ENCODE measurements around the gene TCERG1L.
"Not testable (repeated sequence)": the region's sequence is repeated elsewhere in the genome, so short reads cannot be mapped to it uniquely, and the experiment has no call there.

The TCERG1L gene

DNA sequence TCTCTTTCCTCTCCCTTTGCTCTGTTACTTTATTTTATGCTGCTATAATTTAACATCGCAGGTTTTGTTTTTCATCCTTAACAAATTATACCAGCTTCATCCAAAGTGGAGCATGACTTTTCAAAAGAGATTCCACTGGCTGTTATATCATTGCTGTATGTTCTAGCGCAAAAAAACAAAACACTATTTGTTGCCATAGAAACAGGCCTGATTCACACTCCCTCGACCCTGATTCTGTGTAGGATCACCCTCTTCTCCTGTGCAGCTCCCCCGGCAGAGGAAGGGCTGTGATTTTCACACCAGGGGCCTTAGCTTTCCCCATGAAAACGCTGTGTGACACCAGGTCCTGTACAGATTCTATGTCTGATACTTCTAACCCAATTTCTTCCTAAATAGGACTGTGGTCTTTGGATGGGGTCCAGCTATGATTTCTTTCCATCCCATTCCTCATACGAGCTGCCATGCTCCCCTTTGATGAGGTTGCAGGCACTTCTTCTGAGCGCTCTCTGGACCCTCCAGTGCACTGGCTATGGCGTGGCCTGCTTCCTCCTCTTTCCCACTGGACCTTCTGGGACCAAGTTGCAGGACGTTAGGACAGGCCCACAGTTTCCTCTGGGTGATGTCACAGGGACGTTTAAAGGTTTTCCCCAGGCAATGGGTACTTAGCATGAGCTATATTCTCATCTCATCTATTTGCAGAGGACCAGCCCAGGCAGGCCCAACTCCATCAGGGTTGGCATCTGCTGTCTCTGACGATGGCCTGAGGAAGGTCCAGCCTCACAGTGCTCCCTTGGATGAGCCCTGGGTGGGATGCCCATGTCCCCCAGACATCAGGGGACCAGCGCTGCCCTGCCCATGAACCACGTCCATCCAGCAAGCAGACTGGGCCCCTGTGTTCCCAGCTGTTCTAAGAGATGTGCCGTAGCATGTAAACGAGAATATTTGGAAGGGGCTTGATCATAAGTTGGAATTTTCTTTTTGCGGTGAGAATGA, 210.8 kb downstream of the TCERG1L start:
- DNase-seq (ENCODE audit: low read depth): not testable (repeated sequence)

GRCh38 chr10:131099028-131099726, 212.3 kb downstream of the TCERG1L start:
- no peak for DNase-seq (ENCODE audit: low read depth)

DNA sequence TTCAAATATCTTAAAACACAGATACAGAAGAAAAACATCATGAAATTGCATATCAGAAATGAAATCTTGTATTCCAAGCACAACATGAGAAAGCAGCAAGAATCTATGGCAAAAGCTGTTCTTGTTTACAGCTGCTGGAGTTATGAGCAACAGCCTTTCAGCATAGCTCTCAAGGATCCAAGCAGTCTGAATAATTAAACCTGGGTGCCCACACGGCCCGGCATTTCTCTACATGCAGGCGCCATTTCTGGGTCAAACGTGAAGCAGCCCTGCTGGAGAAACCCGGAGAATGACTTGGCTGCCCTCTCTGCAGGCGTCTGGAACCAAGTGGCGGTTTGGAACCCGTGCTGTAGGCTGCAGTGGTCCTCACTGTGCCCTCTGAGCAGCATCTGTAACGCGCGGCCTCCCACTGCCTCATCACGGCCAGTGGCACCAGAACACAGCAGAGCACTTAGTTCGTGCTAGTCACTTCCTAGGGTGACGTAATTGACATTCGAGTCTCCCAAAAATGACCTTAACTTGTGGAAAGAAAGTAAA, 213.0 kb downstream of the TCERG1L start:
- DNase-seq (ENCODE audit: low read depth): no peak

DNA sequence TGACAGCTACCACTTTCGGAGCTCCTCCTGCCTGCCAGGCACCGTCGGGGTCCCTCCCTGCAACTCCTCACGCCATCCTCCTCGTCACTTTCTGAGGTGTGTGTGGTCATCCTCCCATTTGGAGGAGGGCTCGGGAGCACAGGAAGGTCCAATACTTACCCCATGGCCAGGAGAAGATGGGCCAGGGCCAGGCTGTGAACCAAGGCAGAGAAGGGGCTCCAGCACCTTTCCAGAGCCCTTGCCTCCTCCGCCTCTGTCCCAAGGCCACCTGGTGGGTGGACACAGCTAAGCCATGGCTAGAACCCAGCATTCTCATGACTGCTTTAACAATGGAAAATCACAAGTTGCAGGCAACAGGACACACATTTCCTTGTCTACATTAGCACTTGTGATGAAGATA, 215.5 kb downstream of the TCERG1L start:
- no peak for DNase-seq (ENCODE audit: low read depth)

DNA sequence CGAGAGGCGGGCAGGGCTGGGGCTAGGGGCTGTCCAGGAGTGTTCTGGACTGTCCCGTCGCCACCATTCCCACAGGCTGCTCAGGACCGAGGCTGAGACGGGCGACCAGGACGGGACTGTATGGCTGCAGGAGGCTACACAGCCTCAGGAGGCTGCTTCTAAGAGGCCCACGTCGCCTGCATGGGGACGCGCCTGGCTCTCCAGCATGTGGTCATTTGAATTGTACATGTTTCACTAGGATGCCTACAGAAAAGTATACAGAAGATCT, 216.3 kb downstream of the TCERG1L start:
- no peak for DNase-seq (ENCODE audit: low read depth)

GRCh38 chr10:131094527-131095312, 216.8 kb downstream of the TCERG1L start:
- no peak for DNase-seq (ENCODE audit: low read depth)

GRCh38 chr10:131093795-131094366, 217.6 kb downstream of the TCERG1L start:
- no peak for DNase-seq (ENCODE audit: low read depth)

DNA sequence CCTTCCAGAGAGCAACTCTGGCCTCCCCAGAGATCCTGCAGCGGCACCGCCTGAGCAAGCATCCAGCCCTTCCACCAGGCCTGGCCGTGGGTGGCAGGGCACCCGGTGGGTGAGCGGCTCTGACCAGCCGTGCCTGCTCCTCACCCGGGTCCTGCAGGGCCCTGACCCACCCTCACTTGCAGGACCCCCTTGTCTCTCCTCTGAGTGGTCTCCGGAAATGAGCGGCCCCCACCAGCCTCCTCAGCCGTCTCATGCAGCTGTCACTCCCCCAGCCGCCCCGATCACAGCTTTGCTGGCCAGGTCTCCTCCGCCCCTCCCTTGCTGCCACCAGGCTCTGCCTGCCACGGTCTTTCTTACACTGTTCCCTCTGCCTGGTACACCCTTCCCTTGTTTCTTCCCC, 218.2 kb downstream of the TCERG1L start:
- DNase-seq (ENCODE audit: low read depth): no peak

DNA sequence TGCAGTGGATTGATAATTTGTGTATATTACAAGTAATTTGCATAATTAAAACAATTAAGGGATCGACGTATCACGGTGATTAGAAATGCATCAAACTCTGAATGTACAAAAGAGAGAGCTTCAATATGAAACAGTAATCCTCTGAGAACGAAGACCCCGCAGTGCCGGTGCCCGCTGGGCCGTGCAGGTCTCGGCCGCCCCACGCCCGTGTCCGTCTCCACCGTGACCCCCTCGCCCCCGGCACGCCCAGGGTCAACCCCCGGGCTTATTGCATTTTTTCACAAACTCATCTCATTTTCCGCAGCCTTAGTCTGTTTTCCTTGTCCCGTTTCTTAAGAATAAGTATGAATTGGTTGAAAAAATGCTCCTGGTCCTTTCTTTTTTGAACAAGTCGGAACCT, 218.6 kb downstream of the TCERG1L start:
- DNase-seq (ENCODE audit: low read depth): no peak

- DNase-seq (ENCODE audit: low read depth): no peak
These were observed 219.1 kb downstream of the TCERG1L start for GRCh38 chr10:131092386-131092785.

DNA sequence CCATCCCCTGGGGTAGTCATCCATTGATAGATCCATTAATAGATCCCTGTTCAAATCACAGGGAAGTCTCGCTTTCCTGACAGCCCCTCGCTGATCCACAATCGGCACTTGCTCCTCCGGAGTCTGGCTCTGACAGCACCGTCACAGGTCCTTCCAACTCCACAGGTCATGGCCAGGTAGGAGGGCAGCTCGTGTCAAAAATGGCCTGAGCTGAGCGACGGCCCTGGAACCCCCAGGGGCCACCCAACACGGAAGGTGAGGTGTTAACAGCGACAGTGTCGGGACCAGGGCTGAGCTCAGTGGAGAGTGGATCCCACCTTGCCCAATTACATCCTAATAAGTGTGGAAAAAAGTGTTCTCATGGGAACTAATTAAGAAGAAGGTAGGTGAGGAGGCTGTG, 219.8 kb downstream of the TCERG1L start:
- DNase-seq (ENCODE audit: low read depth): no peak

DNA sequence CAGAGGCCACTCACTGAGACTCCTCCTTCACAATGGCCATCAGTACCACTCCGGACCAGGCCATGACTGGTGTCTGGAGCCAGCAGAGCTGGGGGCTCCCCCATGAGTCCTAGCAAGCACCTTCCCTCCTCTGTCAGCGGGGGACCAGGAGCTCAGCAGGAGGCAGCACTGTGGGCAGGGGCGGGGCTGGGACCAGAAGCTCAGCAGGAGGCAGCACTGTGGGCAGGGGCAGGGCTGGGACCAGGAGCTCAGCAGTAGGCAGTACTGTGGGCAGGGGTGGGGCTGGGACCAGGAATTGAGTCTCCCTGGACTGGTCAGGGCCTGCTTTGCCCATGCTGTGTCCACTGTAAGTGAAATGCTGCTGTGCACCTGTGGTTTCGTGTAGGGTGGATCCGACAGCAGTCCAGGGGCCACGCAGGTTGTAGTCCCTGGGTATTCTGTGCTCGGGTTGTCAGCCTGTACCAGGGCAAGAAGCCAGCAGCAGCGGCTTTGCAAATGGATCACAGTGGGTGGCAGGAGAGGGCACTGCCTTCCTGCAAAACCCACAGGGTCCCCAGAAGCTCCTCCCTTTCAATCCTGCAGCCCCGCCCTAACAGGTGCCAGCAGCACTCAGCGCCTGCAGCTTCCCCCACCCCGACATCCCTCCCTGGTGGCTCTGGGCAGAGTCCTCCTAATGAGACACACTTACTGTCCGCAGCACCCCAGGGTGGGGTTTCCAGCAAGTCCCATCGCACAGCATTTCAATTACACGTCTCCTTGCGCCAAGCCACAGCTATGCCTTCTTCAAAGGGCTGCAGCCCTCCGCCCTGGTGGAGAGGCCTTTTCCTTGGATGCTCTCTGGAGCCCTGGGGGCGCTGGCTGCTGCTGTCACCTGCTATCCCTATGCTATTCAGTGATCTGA, 220.5 kb downstream of the TCERG1L start:
- DNase-seq (ENCODE audit: low read depth): no peak

DNA sequence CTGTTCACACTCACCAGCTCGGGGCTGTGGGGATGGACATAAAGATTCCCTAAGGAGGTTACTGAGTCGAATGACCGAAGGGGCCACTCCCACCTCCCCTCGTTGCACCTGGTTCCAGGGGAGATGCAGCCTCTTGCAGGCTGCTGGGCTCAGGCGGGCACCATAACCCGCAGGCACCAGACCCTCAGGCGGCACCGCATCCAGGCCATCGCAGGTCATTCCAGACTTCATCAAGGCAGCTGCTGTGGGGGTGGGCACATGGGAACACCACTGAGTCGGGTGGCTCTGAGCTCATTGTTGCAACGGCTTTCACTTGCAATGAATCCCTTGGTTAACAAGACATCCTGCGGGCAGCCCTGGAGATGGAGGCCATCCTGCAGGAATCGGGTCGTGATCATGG, 221.7 kb downstream of the TCERG1L start:
- no peak for DNase-seq (ENCODE audit: low read depth)

DNA sequence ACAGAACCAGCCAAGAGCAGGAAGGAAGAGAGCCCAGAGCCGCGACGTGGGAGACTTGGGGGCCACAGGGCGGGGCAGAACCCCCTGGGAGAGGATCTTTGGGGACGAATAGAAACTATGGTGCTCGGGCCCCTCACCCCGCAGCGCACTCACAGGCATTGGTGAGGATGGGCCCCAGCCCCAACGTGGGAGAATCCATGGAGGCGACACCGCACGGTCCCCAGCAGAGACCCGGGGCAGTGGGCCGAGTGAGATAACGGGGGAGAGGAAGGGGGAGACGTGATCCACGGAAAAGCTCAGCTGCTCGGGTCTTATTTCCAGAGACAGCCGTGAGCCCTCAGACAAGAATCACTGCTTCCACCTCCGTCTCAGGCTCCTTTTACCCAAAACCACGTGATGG, 222.4 kb downstream of the TCERG1L start:
- no peak for DNase-seq (ENCODE audit: low read depth)

GRCh38 chr10:131088619-131089018, 222.9 kb downstream of the TCERG1L start:
- no peak for DNase-seq (ENCODE audit: low read depth)

GRCh38 chr10:131087464-131088215, 223.9 kb downstream of the TCERG1L start:
- DNase-seq (ENCODE audit: low read depth): no peak

DNA sequence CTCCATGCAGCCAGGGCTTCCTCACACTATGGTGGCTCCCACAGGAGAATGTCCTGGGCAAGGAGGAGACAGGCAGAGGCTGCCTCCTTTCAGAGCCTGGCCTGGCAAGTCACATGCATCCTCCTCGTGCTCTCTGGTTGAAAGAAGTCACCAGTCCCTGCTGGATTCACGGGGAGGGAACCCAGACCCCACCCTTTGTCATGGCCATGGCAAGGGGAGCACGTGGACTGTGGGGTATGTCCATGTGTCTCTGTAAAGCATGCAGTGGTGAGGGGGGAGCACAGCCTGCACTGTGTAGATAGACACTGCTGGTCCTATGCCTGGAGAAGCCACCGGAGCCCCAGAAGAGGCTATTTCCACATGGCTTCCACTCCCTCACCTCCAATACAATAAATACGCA, 225.0 kb downstream of the TCERG1L start:
- no peak for DNase-seq (ENCODE audit: low read depth)

- no peak for DNase-seq (ENCODE audit: low read depth)
These were observed 225.4 kb downstream of the TCERG1L start for GRCh38 chr10:131086094-131086493.

- DNase-seq (ENCODE audit: low read depth): no peak
These were observed 226.2 kb downstream of the TCERG1L start for GRCh38 chr10:131085091-131085860.

- no peak for DNase-seq (ENCODE audit: low read depth)
These were observed 226.8 kb downstream of the TCERG1L start for GRCh38 chr10:131084791-131085090.

Measured in stimulated activated CD8-positive, alpha-beta memory T cell treated with anti-CD3 and anti-CD28 coated beads, Interleukin-12 subunit alpha, Interleukin-12 subunit beta, amount 100 ng/mL, for 4 hours (primary cell).